GM18508 (cell line): ENCODE data around the gene PPP2R2B.
"Not testable (repeated sequence)": the region's sequence is repeated elsewhere in the genome, so short reads cannot be mapped to it uniquely, and the experiment has no call there.

Source experiments
- ATAC-seq: cut with Tn5 transposase; IDR thresholded peaks from one replicate; pipeline ENCODE4 v1.9.1; 2021; ENCODE audit warnings: moderate number of reproducible peaks; ENCODE audit not compliant: insufficient read depth, unreplicated experiment

PPP2R2B gene

DNA sequence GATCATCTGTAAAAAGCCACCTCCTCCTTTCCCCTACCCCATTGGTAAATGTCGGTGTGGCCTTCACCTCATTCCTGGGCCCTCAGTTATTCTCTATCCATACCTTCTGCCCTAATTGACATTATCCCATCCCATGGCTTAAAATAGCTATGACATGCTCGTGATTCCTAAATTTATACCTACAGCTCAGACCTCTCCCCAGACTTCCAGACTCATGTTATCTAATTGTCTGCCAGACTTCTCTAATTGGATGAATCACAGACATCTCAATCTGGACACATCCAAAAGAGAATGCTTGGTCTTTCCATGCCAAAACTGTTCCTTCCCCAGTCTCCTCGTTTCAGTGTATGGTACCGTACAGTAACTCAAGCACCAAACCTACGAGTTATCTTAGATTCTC is 249.6 kb downstream of the PPP2R2B start:
- ATAC-seq = no peak

- ATAC-seq = no peak
Measured at GRCh38 chr5:146626936-146627335, 251.6 kb downstream of the PPP2R2B start.

GRCh38 chr5:146624179-146624578 is 254.4 kb downstream of the PPP2R2B start:
- ATAC-seq = no peak

DNA sequence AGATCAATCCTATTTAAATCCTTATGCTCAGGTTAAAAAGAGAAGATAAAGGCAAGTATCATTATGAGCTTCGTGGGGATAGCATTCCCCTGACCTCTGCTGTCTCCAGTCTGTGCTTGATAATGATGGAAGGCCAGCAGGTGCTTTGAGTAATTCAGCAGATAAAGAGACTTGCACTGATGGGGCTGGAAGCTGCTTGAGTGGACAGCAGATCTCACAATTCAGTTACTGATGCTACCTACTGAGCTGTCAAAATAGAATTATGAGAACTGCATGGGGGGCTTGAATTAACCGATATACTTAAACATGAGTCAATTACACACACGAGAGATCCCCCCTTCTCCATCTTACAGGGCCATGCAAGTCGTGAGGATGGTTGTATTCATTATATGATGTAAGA is 254.9 kb downstream of the PPP2R2B start:
- ATAC-seq = no peak

- no peak for ATAC-seq
Measured at GRCh38 chr5:146623009-146623408, 255.5 kb downstream of the PPP2R2B start.

- no peak for ATAC-seq
Measured at GRCh38 chr5:146622391-146622790, 256.2 kb downstream of the PPP2R2B start.

- ATAC-seq = no peak
Measured at GRCh38 chr5:146620669-146621051, 257.9 kb downstream of the PPP2R2B start.

DNA sequence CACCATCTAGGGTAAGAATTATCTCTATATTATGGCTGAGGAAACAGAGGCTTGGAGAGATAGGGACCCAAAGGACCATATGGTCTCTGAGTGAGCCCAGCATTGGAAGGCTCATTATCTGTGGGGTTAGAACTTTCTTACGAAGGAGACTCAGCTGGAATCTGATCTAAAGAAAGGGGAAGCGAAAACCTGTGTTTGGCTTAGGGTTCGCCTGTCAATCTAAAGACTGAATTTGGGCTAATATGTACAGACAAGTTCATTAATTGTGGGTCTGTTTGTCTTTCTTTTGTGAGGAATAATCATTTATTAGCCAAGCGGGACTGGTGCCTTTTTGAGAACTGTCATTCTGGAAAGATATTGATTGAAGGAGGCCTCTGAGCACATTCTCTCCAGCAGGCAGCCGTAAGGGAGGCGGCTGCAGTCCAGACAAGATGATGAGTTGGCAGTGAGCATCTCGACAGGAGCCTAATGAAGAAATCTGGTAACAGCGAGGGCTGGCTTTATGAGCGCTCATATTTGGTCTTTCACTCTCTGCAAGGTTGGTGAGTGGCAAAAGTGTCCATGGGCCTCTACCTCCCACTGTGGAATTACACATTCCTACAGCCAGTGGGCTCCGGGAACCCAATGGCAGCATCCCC is 258.4 kb downstream of the PPP2R2B start:
- no peak for ATAC-seq

- no peak for ATAC-seq
Measured at GRCh38 chr5:146618434-146618833, 260.1 kb downstream of the PPP2R2B start.

DNA sequence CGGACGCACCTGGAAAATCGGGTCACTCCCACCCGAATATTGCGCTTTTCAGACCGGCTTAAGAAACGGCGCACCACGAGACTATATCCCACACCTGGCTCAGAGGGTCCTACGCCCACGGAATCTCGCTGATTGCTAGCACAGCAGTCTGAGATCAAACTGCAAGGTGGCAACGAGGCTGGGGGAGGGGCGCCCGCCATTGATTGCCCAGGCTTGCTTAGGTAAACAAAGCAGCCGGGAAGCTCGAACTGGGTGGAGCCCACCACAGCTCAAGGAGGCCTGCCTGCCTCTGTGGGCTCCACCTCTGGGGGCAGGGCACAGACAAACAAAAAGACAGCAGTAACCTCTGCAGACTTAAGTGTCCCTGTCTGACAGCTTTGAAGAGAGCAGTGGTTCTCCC is 268.8 kb downstream of the PPP2R2B start:
- ATAC-seq = not testable (repeated sequence)

DNA sequence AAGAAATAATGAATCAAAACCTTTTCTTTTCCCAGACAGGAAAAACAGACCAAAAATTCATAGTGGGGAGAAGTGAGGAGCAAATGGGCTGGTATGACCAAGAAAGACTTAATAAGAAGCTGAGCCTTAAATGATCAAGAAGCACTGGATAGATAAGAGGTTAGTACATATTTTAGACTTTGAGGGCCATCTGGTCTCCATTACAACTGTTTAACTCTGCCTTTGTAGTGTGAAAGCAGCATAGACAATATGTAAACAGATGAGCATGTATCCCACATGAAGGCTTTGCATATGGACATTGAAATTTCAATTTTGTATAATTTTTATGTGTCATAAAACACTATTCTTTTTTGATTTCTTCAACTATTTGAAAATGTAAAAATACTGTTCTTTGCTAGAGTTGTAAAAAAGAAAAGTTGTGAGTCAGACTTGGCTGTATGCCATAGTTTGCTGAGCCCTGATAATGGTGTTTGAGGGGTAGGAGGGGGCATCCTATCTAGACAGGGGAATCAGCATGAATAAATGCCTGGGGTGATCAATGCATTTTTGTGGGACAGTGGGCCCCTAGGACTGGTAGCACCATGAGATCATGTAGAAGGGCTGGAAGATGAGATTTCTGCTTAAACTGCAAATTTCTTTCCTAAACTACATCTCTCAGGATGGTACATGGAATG is 270.8 kb downstream of the PPP2R2B start:
- no peak for ATAC-seq

- ATAC-seq = no peak
Measured at GRCh38 chr5:146606893-146607292, 271.7 kb downstream of the PPP2R2B start.

DNA sequence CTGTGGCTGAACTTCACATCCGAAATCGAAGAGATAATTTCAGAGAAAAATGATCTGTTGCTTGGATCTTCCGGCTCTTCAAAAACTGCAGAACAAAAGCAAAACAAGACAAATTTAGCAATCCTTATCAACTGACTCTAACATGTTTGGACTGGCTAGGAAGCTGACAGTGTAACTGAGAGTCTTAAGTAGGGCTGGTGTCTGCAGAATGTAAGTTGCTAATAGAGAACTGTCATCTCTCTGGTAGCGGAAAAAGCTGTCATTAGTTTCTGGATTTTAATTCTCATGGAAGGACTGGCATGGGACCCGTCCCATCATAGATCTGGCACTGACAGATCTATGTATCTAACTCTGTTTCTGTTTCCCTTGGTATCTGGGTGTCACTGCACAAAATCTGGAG is 278.2 kb downstream of the PPP2R2B start:
- no peak for ATAC-seq

- no peak for ATAC-seq
Measured at GRCh38 chr5:146599261-146599660, 279.3 kb downstream of the PPP2R2B start.

DNA sequence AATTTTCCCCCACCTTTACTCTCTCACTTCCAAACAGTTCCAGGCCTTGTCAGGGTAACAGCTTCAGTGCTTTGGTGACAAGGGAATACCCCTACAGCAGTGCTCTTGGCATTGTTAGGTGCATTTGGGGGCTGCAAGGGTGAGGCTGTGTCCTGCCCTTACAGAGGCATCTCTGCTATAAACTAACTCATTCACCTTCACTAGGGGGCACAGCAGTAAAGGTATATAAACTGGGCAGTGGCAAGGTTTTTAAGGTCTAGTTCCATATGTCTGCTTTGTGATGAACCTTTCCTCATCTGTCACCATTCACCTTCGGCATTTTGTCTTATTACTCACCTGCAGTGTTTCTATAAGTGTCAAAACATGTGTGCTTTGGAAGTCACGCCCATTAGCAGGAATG is 283.5 kb downstream of the PPP2R2B start:
- no peak for ATAC-seq

DNA sequence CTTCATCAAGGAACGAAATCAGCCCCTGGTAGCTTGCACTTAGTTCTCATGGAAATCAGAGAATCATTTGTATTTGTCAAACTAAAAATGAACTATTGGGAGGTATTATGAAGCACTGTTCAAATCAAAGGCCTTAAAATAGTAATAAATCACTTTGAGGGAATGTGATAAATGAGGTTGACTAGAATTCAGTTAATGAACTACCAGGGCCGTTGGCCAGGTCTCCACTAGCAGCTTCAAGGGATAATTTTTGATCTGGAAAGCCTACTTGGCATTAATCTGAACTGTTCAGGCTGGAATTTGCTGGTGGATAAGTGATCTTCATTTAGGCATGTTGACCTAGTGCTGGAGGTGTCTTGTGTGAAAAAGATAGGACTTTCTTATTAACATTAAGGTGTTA is 286.2 kb downstream of the PPP2R2B start:
- ATAC-seq = no peak

DNA sequence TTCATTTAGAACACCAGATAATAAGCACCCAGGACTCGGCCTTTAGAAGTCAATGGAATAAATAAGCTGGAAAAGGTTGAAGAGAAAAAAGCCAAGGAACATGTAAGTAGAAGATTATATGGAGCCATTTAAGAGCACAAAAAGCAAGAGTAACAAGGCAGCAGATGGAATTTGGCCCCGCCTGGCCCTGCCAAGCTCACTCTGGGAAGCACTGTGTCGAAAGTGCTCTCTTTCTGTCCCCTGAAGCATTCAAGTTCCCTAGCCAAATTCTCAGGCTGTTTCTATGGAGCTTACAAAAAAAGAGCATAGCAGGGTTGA is 289.6 kb downstream of the PPP2R2B start:
- no peak for ATAC-seq

GRCh38 chr5:146588331-146589027 is 290.1 kb downstream of the PPP2R2B start:
- no peak for ATAC-seq

DNA sequence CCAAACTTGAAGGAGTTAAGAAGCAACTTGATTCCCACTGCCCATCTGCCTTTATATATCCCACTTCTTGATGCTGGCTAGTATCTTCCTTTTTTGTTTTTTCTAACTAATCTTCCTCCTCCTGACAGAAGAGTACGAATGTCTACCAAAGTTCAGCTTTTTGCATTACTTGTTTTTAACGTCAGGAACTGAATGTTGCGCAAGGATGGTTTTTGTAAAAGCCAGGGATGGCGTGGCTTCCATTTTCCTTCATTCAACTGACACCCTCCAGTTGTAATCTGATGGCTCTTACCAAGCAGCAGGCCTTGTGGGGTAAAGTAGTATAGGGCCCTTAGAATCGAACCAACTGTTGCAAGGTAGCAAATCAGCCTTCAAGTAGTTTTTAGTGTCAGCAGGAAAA is 291.8 kb downstream of the PPP2R2B start:
- no peak for ATAC-seq

GRCh38 chr5:146584750-146585149 is 293.8 kb downstream of the PPP2R2B start:
- ATAC-seq = no peak

GRCh38 chr5:146582051-146582596 is 296.4 kb downstream of the PPP2R2B start:
- ATAC-seq = no peak

- no peak for ATAC-seq
Measured at GRCh38 chr5:146580237-146580636, 298.3 kb downstream of the PPP2R2B start.
